NCI-H510A (cell line): ENCODE data around the gene RGMA.
A peak's percentile ranks its signal among the peaks of the same experiment; 100 is the strongest.

Experiments used
- DNase-seq: peaks from one replicate; lab custom pipeline; 2025; lab: John Stamatoyannopoulos, UW

RGMA gene

DNA sequence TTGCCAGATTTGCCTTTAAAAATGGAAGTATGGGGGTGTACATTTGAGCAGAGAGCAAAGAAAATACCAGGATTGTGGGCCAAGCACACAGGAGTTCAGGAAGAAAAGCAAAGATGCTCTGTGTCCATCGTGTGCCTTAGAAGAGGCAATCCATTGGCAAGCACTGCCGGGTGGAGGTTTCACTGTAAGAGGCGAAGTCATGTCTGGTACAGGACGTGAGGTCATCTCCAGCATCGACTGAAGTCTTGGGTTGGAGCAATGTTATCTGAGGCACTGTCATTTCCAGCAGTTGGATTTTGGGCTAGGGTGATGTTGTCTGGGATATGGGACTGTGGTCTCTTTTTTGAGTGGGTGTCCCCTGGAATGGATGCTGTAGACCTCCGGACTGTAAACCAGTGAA lies 4.8 kb upstream of the RGMA start:
- no peak for DNase-seq

DNA sequence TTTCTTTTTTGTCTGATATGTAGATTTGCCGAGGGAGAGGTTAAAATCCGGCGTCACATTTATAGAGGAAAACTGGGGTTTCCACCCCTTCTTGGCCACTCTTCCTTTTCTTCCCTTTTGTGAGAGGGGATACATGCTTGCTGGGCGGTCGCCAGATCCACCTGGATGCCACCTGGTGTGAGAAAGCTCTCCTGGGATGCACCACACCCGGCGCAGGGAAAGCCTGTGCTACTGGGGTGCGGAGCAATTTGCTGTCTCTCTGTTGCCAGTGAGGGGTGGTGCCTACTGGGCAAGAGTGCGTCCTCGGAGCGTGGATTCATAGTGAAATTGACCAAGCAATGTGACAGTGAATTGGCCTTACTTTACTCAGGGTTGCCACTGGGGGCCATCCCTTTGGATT lies 2.5 kb upstream of the RGMA start:
- DNase-seq = no peak

GRCh38 chr15:93089727-93090305 lies 805 bp upstream of the RGMA start:
- DNase-seq = no peak

DNA sequence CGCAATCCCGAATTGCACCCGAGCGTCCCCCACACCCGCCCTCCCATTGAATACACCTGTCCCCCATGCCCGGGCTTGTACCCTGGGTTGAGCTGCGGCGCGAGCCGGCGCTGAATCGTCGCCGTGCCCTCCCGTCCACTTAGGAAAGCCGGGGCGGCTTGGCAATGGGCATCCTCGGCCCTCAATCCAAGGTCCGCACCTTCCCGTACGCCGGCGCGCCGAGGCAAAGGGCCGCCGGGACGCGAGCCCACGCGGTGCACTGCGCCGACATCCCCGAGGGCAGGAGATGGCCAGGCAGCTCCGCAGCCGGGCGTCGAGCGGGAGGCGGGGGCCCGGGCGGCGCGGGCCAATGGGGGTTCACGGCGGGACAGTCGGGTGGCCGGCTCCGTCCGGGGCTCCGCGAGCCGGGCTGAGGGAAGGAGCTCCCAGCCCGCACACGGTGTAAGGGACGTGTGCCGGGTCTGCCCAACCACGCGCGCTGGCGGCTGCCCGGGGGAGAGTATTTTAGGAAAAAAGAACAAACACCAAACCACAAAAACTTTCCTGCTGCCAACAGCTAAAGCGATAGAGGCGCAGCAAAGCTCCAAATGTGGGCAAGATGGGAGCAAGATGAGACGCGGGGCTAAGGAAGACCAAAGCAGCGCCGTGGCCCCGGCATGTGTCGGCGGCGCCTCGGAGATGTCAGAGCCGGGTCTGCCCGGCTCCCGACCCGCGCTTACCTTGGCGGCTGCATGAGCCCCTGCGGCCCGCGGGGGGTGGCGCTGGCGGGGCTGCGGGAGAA lies 621 bp downstream of the RGMA start:
- peak; percentile 3 for DNase-seq

DNA sequence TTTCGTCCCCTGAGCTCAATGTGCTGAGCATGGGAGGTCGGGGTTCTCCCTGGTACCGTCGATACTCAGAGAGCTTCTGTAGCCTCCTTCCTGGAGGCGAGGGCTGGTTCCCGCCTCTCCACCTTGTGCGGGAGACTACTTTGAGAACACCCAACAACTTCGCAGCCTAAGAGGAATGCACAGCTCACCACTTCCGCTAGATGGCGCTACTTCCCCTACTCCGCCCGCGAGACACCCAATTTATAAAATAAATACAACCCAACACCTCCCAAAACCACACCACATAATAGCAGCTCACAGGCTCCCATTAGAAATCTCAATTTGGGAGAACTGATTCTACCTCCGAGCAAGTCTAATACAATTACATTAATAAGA lies 1.2 kb downstream of the RGMA start:
- DNase-seq = no peak

DNA sequence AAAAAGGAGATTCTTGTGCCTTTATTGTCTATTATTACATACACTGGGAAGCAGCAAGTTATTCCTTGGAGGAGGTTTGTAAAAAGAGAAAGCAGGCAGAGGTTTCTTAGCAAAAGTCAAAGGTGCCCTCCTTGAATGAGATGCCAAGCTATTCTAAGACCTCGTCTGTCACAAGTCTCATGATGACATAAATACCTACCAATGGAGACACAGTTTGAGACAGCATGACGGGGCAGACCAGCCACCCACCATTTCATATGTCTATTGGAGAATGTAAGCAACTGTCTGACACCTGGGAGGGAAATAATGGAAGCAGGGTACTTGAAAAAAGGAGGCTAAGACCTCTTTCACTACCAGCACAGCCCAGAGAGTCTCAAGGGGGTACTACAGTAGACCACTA lies 2.2 kb downstream of the RGMA start:
- no peak for DNase-seq

DNA sequence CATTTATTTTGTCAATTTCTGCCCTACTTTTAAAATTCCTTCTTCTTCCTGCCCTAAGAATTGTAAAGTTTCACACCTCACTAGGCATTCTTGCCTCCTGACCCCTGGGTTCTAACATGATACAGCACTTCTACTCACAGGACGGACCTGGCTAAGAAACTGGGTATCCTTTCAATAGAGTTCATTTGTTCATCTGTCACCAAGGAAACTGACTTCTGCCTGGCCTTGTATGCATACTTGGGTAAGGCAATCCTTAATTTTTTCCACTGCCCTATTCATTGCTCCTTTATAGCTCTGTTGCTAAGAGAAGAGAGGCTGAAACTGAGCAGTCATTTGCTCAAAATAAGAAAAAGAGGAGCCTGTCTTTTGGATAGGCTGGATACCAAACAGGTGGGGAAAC lies 3.3 kb downstream of the RGMA start:
- no peak for DNase-seq

DNA sequence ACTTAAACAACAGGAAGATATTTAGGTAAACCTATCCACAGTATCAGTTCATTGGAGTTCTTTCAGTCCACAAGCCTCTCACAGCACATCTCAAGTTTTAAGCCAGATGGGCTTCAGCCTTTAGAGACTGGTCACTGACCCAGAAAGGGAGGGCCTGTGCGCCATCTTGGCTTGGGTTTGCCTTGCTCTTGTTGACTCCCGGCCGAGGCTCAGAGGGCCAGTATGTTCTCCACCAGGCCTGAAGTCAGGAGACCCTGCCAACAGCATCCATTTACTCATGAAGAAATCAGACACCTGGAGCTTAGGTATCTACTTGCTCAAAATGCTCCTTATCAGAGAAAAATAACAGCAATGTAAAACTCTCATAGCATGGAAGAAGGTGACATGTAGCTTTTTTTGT lies 6.2 kb downstream of the RGMA start:
- DNase-seq = no peak

DNA sequence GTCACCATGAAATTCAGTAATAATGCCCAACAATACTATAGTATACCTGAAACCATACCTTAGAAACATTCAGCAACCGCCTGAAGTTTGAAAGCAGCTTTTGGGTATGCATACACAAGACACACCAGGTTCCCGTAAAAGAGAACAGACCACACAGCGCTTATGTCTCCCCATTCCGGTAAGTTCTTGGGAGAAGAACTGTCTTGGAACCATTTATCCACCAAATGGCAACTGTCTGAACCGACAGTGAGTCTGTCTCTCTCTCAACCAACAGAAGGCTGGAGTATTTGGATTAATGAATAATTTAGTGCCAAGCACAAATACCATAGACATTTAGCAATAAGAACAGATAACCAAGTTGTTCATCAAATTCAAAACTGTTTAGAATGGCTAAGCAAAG lies 7.6 kb downstream of the RGMA start:
- no peak for DNase-seq

DNA sequence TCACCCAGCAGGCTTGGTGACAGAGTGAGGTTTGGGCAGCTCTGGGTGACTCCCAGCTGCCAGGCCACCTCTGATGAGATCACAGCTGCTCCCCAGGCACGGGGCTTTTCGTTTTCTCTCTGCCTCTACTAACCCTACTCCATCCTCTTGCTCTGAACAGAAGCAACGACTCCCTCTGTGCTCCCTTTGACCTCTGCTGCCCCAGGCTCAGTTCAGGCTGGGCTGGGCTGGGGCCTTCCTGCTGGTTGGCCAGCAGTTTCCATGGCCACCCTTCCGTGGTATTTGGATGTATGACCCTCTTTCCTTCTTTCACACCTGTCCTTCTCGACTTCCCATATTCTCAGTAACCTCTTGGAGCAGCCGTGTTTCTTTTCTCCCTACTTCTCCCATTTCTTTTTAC lies 8.6 kb downstream of the RGMA start:
- no peak for DNase-seq

- DNase-seq = no peak
These were observed 12.1 kb downstream of the RGMA start for GRCh38 chr15:93076875-93077274.

- no peak for DNase-seq
These were observed 12.8 kb downstream of the RGMA start for GRCh38 chr15:93076217-93076616.

DNA sequence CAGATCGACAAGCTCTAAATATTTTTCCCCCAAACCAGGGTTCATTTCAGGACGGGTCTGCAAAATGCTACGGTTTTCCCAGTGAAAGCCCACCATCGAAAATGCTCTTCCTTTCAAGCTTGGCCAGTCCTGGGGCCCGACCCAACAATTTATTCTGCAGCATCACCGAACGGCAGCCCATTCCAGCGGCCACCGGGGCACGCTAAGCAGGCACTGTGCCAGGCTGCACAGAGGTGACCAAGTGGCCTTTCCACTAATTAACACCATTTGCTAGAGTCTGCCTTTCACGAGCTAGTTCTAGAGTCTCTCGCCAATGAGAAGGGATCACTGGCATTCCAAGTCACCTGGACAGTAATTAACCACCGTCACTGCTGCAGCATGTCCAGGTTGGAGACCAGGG lies 14.4 kb downstream of the RGMA start:
- no peak for DNase-seq

GRCh38 chr15:93073465-93073952 lies 15.5 kb downstream of the RGMA start:
- no peak for DNase-seq

GRCh38 chr15:93072411-93073394 lies 16.3 kb downstream of the RGMA start:
- DNase-seq = peak; percentile 49

DNA sequence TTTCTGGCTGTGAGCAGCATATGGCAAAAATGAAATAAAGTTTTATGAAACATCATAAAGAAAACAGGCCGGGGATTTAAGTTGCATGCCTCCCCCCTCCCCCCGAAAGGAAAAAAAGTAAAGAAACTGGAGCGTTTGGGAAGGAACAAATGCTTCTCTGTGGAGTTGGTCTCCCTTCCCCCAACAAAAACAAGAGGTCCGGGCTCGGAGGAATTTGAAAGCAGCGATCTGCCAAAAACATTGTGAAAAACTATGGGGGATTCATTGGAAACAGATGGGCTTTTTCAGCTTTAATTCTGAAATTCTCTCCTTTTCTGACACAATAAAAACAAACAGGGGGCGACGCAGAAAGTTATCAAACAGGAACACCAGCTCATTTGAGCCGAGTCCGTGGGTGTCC lies 17.0 kb downstream of the RGMA start:
- DNase-seq = no peak

DNA sequence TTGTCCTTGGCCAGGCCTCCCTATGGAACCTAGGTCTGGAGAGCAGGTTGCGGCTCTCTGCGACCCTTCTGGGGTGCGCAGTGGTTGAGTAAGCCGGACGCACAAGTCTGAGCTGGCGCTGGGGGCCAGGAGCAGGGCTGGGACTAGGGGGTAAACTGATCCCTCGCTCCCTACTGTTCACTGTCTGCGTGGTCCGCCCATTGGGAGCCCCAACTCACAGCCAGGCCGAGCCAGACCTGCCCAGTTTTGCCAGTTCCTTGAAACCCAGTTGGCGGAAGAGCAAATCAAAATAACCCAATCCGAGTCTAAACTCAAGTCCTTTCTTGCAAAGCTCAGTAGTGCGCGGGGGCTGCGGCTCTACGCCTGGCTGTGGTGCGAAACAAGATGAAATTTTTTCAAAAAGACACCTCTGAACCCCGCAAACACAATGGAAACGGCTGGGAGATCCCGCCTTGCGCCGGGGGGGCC lies 17.5 kb downstream of the RGMA start:
- no peak for DNase-seq

DNA sequence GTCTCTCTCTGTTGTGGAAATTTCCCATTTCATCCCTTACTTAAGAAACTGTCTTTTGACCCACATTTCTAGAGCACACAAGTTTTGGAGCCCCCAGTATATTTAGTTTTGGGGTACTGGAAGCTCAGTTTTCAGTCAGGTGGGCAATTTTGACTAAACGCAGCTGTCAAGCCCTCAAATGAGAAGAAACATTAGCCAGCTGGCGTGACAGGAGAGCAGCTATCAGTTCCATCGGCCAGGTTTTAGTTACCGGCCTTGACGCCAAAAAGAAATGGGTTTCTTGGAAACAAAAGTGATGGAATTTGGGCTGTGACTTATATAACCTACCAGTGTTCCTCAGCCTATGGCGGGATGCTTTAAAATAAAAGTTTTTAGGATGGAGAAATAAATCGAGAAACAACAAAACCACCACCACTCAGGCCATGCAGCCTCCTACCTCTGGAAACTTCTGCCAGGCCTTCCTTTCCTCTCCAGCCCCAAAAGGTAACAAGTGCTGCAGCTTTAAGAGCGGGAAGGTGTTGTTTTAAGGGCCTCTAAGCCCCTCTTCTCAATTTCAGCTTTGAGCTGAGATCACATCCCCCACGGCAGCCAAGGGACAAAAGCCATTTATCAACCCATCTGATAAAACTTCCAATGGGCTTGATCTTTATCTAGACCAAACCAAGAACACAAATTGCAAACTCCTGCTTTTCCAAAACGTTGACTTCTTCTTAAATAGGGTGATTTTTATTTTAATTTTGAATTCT lies 18.3 kb downstream of the RGMA start:
- no peak for DNase-seq

GRCh38 chr15:93070132-93070531 lies 18.9 kb downstream of the RGMA start:
- DNase-seq = no peak

GRCh38 chr15:93068581-93069199 lies 20.3 kb downstream of the RGMA start:
- DNase-seq = no peak

GRCh38 chr15:93067649-93068085 lies 21.3 kb downstream of the RGMA start:
- DNase-seq = no peak
